Osteoblast (primary cell): ENCODE measurements around the gene BBS7. TPM values are rescaled to one million over a fixed set of nuclear protein-coding genes. Genes with fewer than 3 reads are reported as not detected.

Experiments used
- DNase-seq: peaks from one replicate; pipeline ENCODE4 v3.0.0; 2011; ENCODE audit warnings: low spot score, mixed read lengths; ENCODE audit not compliant: insufficient read length; ENCODE audit errors: missing footprints
- H2AFZ ChIP-seq: 2 replicates; pipeline ENCODE4 v1.6.0; 2011; ENCODE audit warnings: mild to moderate bottlenecking, low read length
- H3K27ac ChIP-seq: 2 replicates; pipeline ENCODE4 v1.5.1; 2011; ENCODE audit warnings: mild to moderate bottlenecking, low read depth, low read length, moderate library complexity
- H3K27me3 ChIP-seq: 2 replicates; pipeline ENCODE4 v1.6.0; 2012; ENCODE audit warnings: mild to moderate bottlenecking, control low read depth, inconsistent platforms, low read length, moderate library complexity; ENCODE audit not compliant: insufficient read depth
- H3K36me3 ChIP-seq: 2 replicates; pipeline ENCODE4 v1.5.1; 2011; ENCODE audit warnings: mild to moderate bottlenecking, low read length, control low read depth, moderate library complexity; ENCODE audit not compliant: insufficient read depth
- H3K4me1 ChIP-seq: 2 replicates; pipeline ENCODE4 v1.5.1; 2011; ENCODE audit warnings: mild to moderate bottlenecking, low read length, control low read depth, moderate library complexity; ENCODE audit not compliant: insufficient read depth
- H3K4me2 ChIP-seq: 2 replicates; pipeline ENCODE4 v1.6.0; 2011; ENCODE audit warnings: mild to moderate bottlenecking, low read length; ENCODE audit not compliant: insufficient read depth
- H3K4me3 ChIP-seq: fragments of 200-600 bp; sonication (generic); 3 replicates; pipeline ENCODE4 v1.5.1; 2012; ENCODE audit warnings: mild to moderate bottlenecking, low read length, inconsistent platforms; ENCODE audit not compliant: insufficient read depth
- H3K79me2 ChIP-seq: 2 replicates; pipeline ENCODE4 v1.6.0; 2012; ENCODE audit warnings: mild to moderate bottlenecking, low read length, control low read depth, inconsistent platforms; ENCODE audit not compliant: insufficient read depth
- H3K9me3 ChIP-seq: 2 replicates; pipeline ENCODE4 v1.5.1; 2011; ENCODE audit warnings: low read depth, low read length, control low read depth
- H4K20me1 ChIP-seq: 2 replicates; pipeline ENCODE4 v1.6.0; 2012; ENCODE audit warnings: mild to moderate bottlenecking, low read length, control low read depth; ENCODE audit not compliant: insufficient read depth
- total RNA-seq: library from RNA; depleted of rRNA; stranded (reverse); fragments of >200 nt; gene quantifications from 2 replicates; pipeline ENCODE4 v1.2.3, GENCODE V29; 2012
- TF ChIP-seq, protein P1 (sequence below): IDR thresholded peaks from 2 replicates; pipeline ENCODE4 v1.5.1; 2011; ENCODE audit warnings: mild to moderate bottlenecking, low read depth, low read length, moderate library complexity; ENCODE audit errors: extremely low read depth

Gene BBS7
- total RNA-seq, 1 donor = 20.6 TPM

DNA sequence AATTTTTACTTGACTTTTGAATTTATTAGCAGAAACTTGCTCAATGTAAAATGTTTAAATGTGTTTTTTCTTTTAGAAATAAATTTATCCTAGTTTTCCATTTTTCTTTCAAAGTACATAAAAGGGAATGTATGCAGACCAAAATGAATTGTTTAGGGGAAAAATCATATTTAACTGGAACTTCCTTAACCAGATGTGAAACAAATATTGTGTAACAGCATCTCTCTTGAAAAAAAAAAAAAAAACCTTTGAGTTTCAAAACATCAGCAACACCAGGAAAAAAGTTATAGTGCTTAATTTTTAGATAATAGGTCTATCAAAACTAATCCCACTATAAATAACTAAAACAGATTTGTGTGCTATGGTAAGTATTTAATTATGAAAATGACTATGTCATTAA is 32.1 kb downstream of the BBS7 start:
- H3K27me3 ChIP-seq = no peaks in the 10 kb centered on the region
- H3K4me2 ChIP-seq = no peak overlapping the region
- peaks cover 29% of the 10 kb centered on the region for H3K36me3 ChIP-seq
- no peak overlapping the region for H3K27ac ChIP-seq
- no peaks in the 10 kb centered on the region for H3K4me1 ChIP-seq
- H3K4me3 ChIP-seq = no peak overlapping the region
- H4K20me1 ChIP-seq = no peaks in the 10 kb centered on the region
- no peaks in the 10 kb centered on the region for H3K9me3 ChIP-seq
- H3K79me2 ChIP-seq = no peaks in the 10 kb centered on the region
- no peak for DNase-seq
- H2AFZ ChIP-seq = no peak overlapping the region
- TF ChIP-seq, protein P1, sequence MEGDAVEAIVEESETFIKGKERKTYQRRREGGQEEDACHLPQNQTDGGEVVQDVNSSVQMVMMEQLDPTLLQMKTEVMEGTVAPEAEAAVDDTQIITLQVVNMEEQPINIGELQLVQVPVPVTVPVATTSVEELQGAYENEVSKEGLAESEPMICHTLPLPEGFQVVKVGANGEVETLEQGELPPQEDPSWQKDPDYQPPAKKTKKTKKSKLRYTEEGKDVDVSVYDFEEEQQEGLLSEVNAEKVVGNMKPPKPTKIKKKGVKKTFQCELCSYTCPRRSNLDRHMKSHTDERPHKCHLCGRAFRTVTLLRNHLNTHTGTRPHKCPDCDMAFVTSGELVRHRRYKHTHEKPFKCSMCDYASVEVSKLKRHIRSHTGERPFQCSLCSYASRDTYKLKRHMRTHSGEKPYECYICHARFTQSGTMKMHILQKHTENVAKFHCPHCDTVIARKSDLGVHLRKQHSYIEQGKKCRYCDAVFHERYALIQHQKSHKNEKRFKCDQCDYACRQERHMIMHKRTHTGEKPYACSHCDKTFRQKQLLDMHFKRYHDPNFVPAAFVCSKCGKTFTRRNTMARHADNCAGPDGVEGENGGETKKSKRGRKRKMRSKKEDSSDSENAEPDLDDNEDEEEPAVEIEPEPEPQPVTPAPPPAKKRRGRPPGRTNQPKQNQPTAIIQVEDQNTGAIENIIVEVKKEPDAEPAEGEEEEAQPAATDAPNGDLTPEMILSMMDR = no peak

DNA sequence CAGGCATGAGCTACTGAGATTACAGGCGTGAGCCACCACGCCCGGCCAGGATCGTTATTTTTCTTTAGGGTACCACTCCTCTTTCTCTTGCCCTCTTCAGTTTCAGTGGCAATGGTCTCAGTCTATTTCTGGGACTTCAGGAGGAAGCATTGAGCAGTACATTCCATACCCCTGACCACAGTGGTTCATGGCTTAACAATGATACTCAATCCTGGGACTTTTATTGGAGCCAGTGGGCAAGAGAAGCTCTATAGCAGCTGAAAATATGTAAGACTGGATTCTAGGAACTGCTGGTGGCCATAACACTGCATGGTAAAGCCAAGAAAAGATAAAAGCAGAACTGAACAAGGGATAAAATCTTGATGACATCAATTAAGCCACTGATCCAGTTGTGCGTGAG is 40.8 kb downstream of the BBS7 start:
- Histone ChIP-seq H4K20me1 (no peaks in the 10 kb centered on the region), H3K79me2 (no peaks in the 10 kb centered on the region), H3K36me3 (peaks cover 26% of the 10 kb centered on the region), H3K4me3 (no peak overlapping the region), H3K4me1 (peaks cover 3% of the 10 kb centered on the region), H3K27me3 (no peaks in the 10 kb centered on the region), H3K27ac (peak overlapping the region; percentile 22), H2AFZ (no peak overlapping the region), H3K4me2 (no peak overlapping the region), H3K9me3 (no peaks in the 10 kb centered on the region)
- DNase-seq = no peak
- TF ChIP-seq, protein P1 = no peak

DNA sequence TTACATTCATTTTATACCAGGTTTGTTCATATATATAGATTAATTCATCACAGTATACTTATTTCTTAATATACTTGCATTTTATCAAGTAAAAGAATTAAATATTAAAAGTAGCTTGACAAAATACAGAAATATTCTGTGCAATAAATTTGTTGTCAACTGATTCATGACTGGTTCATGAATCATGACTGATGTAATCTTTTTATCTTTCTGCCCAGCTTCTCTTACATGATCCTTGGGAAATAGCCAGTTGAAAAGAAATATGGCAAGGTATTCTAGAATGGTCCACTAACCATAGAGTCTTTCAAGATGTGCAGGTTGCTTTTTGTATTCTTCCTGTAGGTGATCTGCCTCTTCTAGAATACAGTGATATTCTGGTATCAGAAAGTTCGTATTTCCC is 42.4 kb downstream of the BBS7 start:
- H3K9me3 ChIP-seq = no peaks in the 10 kb centered on the region
- H3K4me2 ChIP-seq = no peak overlapping the region
- peaks cover 5% of the 10 kb centered on the region for H3K79me2 ChIP-seq
- H4K20me1 ChIP-seq = no peaks in the 10 kb centered on the region
- DNase-seq = peak; percentile 31
- no peaks in the 10 kb centered on the region for H3K27me3 ChIP-seq
- peaks cover 8% of the 10 kb centered on the region for H3K4me1 ChIP-seq
- peaks cover 23% of the 10 kb centered on the region for H3K36me3 ChIP-seq
- TF ChIP-seq, protein P1 = no peak
- no peak overlapping the region for H3K4me3 ChIP-seq
- peak overlapping the region; percentile 47 for H3K27ac ChIP-seq
- no peak overlapping the region for H2AFZ ChIP-seq

DNA sequence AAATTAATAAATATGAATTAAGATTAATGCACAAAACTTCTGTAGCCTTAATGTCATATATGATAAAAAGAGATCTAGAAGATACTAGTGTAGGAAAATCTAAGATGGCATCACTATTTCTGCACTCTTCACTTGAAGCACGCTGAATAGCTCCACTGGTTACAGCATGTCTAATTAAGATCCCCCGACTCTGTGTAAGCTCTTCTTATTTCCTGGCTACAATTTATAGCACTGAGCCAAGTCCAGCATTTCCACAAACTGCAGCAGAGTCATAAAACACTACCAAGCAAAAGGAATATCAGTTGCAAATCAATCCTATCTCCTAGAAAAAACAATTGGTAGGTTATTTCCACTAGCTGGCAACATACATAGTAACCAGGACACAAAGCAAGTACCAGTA is 45.3 kb downstream of the BBS7 start:
- no peaks in the 10 kb centered on the region for H3K27me3 ChIP-seq
- peaks cover 31% of the 10 kb centered on the region for H3K4me1 ChIP-seq
- no peak overlapping the region for H3K4me2 ChIP-seq
- H4K20me1 ChIP-seq = no peaks in the 10 kb centered on the region
- H3K4me3 ChIP-seq = no peak overlapping the region
- TF ChIP-seq, protein P1 = no peak
- no peaks in the 10 kb centered on the region for H3K9me3 ChIP-seq
- H2AFZ ChIP-seq = no peak overlapping the region
- peaks cover 17% of the 10 kb centered on the region for H3K36me3 ChIP-seq
- H3K27ac ChIP-seq = no peak overlapping the region
- peaks cover 33% of the 10 kb centered on the region for H3K79me2 ChIP-seq
- no peak for DNase-seq
